ENCODE results near the gene AHSG. TPM values are rescaled to one million over a fixed set of nuclear protein-coding genes. Genes with fewer than 3 reads are reported as not detected.

The AHSG gene
- total RNA-seq, 1 donor from 2014 or later, result not detected

GRCh38 chr3:186608624-186609215 lies 4.1 kb upstream of the AHSG start:
- Histone ChIP-seq H3K27ac (ENCODE audit: low read depth, low read length) (no peak overlapping the region), H3K4me3 (ENCODE audit: insufficient read depth, low read depth, low read length) (no peak overlapping the region), H3K36me3 (ENCODE audit: insufficient read depth, low read length) (no peaks in the 10 kb centered on the region), H4K20me1 (ENCODE audit: insufficient read depth, low read length) (no peaks in the 10 kb centered on the region), H3K9ac (ENCODE audit: low read length) (no peak overlapping the region), H3K79me2 (ENCODE audit: insufficient read depth, low read length) (no peaks in the 10 kb centered on the region), H3K4me2 (ENCODE audit: low read length) (no peak overlapping the region), H2AFZ (ENCODE audit: low read depth, low read length) (no peak overlapping the region), H3K9me3 (ENCODE audit: insufficient read depth, low read depth, low read length) (no peaks in the 10 kb centered on the region), H3K4me1 (ENCODE audit: insufficient read depth, low read length) (no peaks in the 10 kb centered on the region), H3K27me3 (ENCODE audit: insufficient read depth, low read length) (peaks cover 6% of the 10 kb centered on the region)
- Mint-ChIP-seq H3K27me3 (ENCODE audit: low read depth, unreplicated experiment) (peaks cover 26% of the 10 kb centered on the region), H3K9me3 (ENCODE audit: unreplicated experiment) (no peaks in the 10 kb centered on the region), H3K36me3 (ENCODE audit: low read depth, unreplicated experiment) (no peaks in the 10 kb centered on the region), H3K4me1 (ENCODE audit: low read depth, unreplicated experiment) (no peaks in the 10 kb centered on the region), H3K4me3 (ENCODE audit: unreplicated experiment) (no peak overlapping the region), H3K27ac (ENCODE audit: unreplicated experiment) (no peak overlapping the region)
- TF ChIP-seq CTCF (IDR thresholded peaks at IDR 0.05; ENCODE audit: insufficient read depth, low read depth, low read length), result no peak
- no peak for TF ChIP-seq EZH2 (IDR thresholded peaks at IDR 0.05; ENCODE audit: insufficient read depth, low read length)
- no peak for FAIRE-seq
- no peak for DNase-seq (ENCODE audit: low read depth)

- no peak overlapping the region for H2AFZ ChIP-seq (ENCODE audit: low read depth, low read length)
- Mint-ChIP-seq H3K9me3 (ENCODE audit: unreplicated experiment) (no peaks in the 10 kb centered on the region), H3K4me1 (ENCODE audit: low read depth, unreplicated experiment) (no peaks in the 10 kb centered on the region), H3K4me3 (ENCODE audit: unreplicated experiment) (no peak overlapping the region), H3K27ac (ENCODE audit: unreplicated experiment) (no peak overlapping the region), H3K27me3 (ENCODE audit: low read depth, unreplicated experiment) (peaks cover 29% of the 10 kb centered on the region), H3K36me3 (ENCODE audit: low read depth, unreplicated experiment) (no peaks in the 10 kb centered on the region)
- H3K4me1 ChIP-seq (ENCODE audit: insufficient read depth, low read length), result no peaks in the 10 kb centered on the region
- H3K79me2 ChIP-seq (ENCODE audit: insufficient read depth, low read length), result no peaks in the 10 kb centered on the region
- H3K27ac ChIP-seq (ENCODE audit: low read depth, low read length), result no peak overlapping the region
- TF ChIP-seq EZH2 (IDR thresholded peaks at IDR 0.05; ENCODE audit: insufficient read depth, low read length) (no peak), CTCF (IDR thresholded peaks at IDR 0.05; ENCODE audit: insufficient read depth, low read depth, low read length) (no peak)
- H3K4me3 ChIP-seq (ENCODE audit: insufficient read depth, low read depth, low read length), result no peak overlapping the region
- H3K9me3 ChIP-seq (ENCODE audit: insufficient read depth, low read depth, low read length), result no peaks in the 10 kb centered on the region
- H3K4me2 ChIP-seq (ENCODE audit: low read length), result no peak overlapping the region
- H3K27me3 ChIP-seq (ENCODE audit: insufficient read depth, low read length), result peaks cover 11% of the 10 kb centered on the region
- no peak overlapping the region for H3K9ac ChIP-seq (ENCODE audit: low read length)
- FAIRE-seq (no peak), DNase-seq (ENCODE audit: low read depth) (no peak)
- H3K36me3 ChIP-seq (ENCODE audit: insufficient read depth, low read length), result no peaks in the 10 kb centered on the region
- H4K20me1 ChIP-seq (ENCODE audit: insufficient read depth, low read length), result no peaks in the 10 kb centered on the region
Observed at GRCh38 chr3:186609247-186609868, 3.5 kb upstream of the AHSG start.

GRCh38 chr3:186612065-186612464 lies 795 bp upstream of the AHSG start:
- peaks cover under 1% of the 10 kb centered on the region for H3K4me1 ChIP-seq (ENCODE audit: insufficient read depth, low read length)
- H3K9me3 ChIP-seq (ENCODE audit: insufficient read depth, low read depth, low read length), result no peaks in the 10 kb centered on the region
- Mint-ChIP-seq H3K27ac (ENCODE audit: unreplicated experiment) (no peak overlapping the region), H3K4me1 (ENCODE audit: low read depth, unreplicated experiment) (peaks cover 2% of the 10 kb centered on the region), H3K4me3 (ENCODE audit: unreplicated experiment) (no peak overlapping the region), H3K36me3 (ENCODE audit: low read depth, unreplicated experiment) (no peaks in the 10 kb centered on the region), H3K27me3 (ENCODE audit: low read depth, unreplicated experiment) (peaks cover 30% of the 10 kb centered on the region), H3K9me3 (ENCODE audit: unreplicated experiment) (no peaks in the 10 kb centered on the region)
- H4K20me1 ChIP-seq (ENCODE audit: insufficient read depth, low read length), result no peaks in the 10 kb centered on the region
- TF ChIP-seq CTCF (IDR thresholded peaks at IDR 0.05; ENCODE audit: insufficient read depth, low read depth, low read length) (no peak), EZH2 (IDR thresholded peaks at IDR 0.05; ENCODE audit: insufficient read depth, low read length) (no peak)
- peaks cover 11% of the 10 kb centered on the region for H3K27me3 ChIP-seq (ENCODE audit: insufficient read depth, low read length)
- FAIRE-seq (no peak), DNase-seq (ENCODE audit: low read depth) (no peak)
- H3K4me2 ChIP-seq (ENCODE audit: low read length), result no peak overlapping the region
- H3K27ac ChIP-seq (ENCODE audit: low read depth, low read length), result no peak overlapping the region
- no peaks in the 10 kb centered on the region for H3K36me3 ChIP-seq (ENCODE audit: insufficient read depth, low read length)
- no peaks in the 10 kb centered on the region for H3K79me2 ChIP-seq (ENCODE audit: insufficient read depth, low read length)
- H3K9ac ChIP-seq (ENCODE audit: low read length), result no peak overlapping the region
- H3K4me3 ChIP-seq (ENCODE audit: insufficient read depth, low read depth, low read length), result no peak overlapping the region
- no peak overlapping the region for H2AFZ ChIP-seq (ENCODE audit: low read depth, low read length)

Measured in astrocyte (in vitro differentiated cells and primary cell).